NCI-H2081 treated with DMSO at 0.1 percent for 48 hours (cell line): Measurements from ENCODE around the gene GRK3.

Source experiments
- DNase-seq: peaks from one replicate; lab custom pipeline; 2025; lab: John Stamatoyannopoulos, UW

The GRK3 gene

DNA sequence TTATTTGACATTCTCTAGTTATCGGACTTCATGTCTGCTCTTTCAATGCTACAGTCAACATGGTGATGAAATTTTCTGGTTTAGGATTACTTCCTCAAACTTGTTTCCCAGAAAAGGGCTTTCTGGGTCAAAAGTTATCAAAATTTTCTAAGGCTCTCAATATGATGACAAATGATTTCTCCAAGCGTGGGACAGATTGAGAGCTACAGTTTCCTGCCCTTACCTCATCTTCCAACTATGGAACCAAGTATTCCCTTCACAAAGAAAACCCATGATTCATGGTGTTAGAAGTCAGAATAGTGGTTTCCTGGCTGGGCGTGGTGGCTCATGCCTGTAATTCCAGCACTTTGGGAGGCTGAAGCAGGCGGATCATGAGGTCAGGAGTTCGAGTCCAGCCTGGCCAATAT, 195.4 kb downstream of the GRK3 start:
- DNase-seq = no peak

GRCh38 chr22:25760294-25760693, 195.8 kb downstream of the GRK3 start:
- no peak for DNase-seq

GRCh38 chr22:25760848-25761595, 196.5 kb downstream of the GRK3 start:
- DNase-seq = no peak

GRCh38 chr22:25762147-25762546, 197.7 kb downstream of the GRK3 start:
- no peak for DNase-seq

DNA sequence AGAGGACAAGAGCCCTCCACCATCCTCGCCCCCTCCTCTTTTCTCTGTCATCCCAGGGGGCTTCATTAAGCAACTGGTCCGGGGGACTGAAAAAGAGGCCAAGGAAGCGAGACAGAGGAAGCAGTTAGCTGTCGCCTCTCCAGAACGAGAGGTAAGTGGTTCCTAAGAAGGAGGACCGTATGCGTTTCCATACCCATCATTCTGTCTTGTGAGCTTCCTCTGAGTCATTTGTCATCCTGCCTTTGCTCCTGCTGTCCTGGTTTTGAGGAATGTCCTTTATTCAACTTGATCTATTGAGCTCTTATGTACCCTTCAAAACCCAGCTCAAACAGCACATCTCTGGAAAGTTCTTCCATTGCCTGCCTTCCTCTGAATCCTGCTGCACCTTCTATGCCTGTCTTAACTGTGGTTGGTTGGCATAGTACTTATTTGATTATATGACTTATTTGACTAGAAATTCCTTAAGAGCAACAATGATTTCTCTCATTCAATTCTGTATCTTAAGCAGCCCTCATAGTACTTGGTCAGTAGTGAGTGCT, 198.8 kb downstream of the GRK3 start:
- no peak for DNase-seq

GRCh38 chr22:25764270-25765015, 200.0 kb downstream of the GRK3 start:
- no peak for DNase-seq

GRCh38 chr22:25765016-25765367, 200.5 kb downstream of the GRK3 start:
- no peak for DNase-seq

DNA sequence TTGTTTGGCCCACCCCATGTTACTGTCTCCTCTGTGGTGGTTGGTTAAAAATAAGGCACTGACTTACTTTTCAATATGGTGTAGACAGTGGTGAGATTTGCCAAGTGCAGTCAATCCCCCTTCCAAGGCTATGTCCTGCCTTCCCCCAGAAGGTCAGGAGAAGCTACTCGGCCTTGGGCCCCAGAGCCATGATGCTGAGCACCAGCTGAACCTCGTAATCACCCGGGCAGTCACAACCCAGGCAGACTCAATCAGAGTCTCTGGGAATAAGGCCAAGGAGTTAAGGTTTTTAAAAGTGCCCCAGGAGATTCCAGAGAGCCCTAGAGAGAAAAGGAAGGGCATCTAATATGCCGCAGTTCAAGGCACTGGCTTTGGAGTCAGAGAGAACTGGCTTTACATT, 201.3 kb downstream of the GRK3 start:
- DNase-seq = no peak

GRCh38 chr22:25766418-25766817, 201.9 kb downstream of the GRK3 start:
- no peak for DNase-seq

- DNase-seq = no peak
Measured at GRCh38 chr22:25770333-25770732, 205.9 kb downstream of the GRK3 start.

DNA sequence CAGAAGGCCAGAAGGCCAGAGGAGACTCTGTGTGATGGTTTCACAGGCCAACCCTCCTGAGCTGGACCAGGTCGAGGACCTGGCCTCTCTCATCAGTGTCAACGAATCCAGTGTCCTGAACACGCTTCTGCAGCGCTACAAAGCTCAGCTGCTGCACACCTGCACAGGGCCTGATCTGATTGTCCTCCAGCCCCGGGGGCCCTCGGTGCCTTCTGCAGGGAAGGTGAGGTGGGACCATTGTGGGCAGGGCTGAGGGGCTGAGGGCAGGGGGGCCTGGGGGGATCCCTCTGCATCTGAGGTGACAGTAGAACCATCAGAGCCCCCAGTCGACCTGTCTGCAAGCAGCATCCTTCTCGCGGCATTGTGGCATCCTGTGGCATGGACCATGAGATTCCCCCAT, 207.8 kb downstream of the GRK3 start:
- no peak for DNase-seq

DNA sequence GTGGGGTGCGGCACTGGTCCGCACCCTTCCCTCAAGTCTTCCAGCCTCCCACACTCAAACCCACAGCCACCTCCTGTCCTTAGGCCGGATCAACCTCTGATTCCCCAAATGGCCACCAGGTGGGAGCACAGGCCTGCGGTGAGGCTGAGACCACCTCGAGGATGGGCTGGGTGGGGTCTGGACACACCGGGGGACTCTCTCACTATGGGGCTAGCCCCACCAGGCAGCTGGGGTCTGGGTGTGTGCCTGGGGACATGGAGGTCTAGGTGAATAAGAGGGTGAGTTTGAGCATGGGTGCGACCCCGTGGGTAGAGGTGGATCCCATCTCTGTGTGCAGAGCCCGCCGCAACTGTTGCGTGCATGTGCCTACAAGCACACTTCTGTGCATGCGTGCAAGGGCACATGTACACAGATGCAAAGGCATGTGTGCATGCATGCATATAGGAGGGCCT, 210.1 kb downstream of the GRK3 start:
- no peak for DNase-seq

- no peak for DNase-seq
Measured at GRCh38 chr22:25775531-25775930, 211.1 kb downstream of the GRK3 start.

DNA sequence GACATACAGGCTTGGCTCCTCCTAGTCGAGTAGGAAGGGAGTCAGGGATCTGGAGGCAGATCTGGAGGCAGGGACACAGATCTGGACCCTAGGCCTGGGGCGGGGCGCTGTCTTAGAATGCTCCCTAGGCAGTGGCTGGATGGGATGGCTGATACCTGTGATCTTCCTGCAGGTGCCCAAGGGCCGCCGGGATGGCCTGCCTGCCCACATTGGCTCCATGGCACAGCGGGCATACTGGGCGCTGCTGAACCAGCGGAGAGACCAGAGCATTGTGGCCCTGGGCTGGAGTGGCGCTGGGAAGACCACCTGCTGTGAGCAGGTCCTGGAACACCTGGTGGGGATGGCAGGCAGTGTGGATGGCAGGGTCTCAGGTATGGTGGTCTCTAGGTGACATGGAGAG, 212.9 kb downstream of the GRK3 start:
- no peak for DNase-seq

DNA sequence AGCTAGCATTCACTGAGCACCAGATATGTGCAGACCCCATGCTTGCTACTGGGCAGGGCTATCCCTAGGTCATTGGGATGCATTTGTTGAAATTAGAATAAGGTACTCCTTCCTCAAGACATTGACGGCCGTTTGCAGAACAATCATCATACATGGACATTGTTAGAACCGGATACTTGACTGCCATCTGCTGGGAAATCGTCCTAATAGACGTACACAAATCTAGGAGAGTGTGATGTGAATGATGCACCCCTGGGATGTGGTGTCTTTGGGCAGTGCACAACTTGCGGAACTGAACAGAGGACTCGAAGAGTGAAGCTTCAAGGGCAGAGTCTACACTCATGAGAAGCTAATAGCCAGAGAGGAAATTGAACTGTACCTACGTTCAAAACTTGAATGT, 213.4 kb downstream of the GRK3 start:
- DNase-seq = no peak
